Nephron progenitor cell (in vitro differentiated cells): Measurements from ENCODE around the gene INCENP.
A peak's percentile ranks its signal among the peaks of the same experiment; 100 is the strongest.

Experiments
- DNase-seq: peaks from one replicate; pipeline ENCODE4 v3.0.0; 2021
- H3K27ac Mint-ChIP-seq: 2 replicates; pipeline ENCODE4 v1.8.0; 2021; ENCODE audit warnings: mild to moderate bottlenecking, moderate library complexity, mixed read lengths
- H3K27me3 Mint-ChIP-seq: 2 replicates; pipeline ENCODE4 v1.8.0; 2021; ENCODE audit warnings: mild to moderate bottlenecking, low read depth, mixed read lengths; ENCODE audit not compliant: poor library complexity
- H3K36me3 Mint-ChIP-seq: 2 replicates; pipeline ENCODE4 v1.8.0; 2021; ENCODE audit warnings: low read depth, mixed read lengths
- H3K4me1 Mint-ChIP-seq: 2 replicates; pipeline ENCODE4 v1.8.0; 2021; ENCODE audit warnings: mixed read lengths
- H3K4me3 Mint-ChIP-seq: 2 replicates; pipeline ENCODE4 v1.8.0; 2021; ENCODE audit warnings: mild to moderate bottlenecking, moderate library complexity, mixed read lengths
- H3K9me3 Mint-ChIP-seq: 2 replicates; pipeline ENCODE4 v1.8.0; 2021; ENCODE audit warnings: mild to moderate bottlenecking, moderate library complexity, mixed read lengths
- TF ChIP-seq, protein P1 (sequence below): fragments of 200-600 bp; sonication (generic); IDR thresholded peaks from 2 replicates; pipeline ENCODE4 v1.5.0; 2021; ENCODE audit warnings: antibody characterized with exemption

INCENP gene

DNA sequence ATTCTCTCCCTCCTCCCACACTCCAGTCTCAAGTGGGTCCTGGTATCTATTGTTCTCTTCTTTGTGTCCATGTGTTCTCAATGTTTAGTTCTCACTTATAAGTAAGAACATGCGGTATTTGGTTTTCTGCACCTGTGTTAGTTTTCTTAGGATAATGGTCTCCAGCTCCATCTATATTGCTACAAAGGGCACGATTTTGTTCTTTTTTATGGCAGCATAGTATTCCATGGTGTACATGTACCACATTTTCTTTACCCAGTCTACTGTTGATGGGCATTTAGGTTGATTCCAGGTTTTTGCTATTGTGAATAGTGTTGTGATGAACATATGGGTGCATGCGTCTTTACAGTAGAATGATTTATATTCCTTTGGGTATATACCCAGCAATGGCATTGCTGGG lies 4.2 kb upstream of the INCENP start:
- TF ChIP-seq, protein P1, sequence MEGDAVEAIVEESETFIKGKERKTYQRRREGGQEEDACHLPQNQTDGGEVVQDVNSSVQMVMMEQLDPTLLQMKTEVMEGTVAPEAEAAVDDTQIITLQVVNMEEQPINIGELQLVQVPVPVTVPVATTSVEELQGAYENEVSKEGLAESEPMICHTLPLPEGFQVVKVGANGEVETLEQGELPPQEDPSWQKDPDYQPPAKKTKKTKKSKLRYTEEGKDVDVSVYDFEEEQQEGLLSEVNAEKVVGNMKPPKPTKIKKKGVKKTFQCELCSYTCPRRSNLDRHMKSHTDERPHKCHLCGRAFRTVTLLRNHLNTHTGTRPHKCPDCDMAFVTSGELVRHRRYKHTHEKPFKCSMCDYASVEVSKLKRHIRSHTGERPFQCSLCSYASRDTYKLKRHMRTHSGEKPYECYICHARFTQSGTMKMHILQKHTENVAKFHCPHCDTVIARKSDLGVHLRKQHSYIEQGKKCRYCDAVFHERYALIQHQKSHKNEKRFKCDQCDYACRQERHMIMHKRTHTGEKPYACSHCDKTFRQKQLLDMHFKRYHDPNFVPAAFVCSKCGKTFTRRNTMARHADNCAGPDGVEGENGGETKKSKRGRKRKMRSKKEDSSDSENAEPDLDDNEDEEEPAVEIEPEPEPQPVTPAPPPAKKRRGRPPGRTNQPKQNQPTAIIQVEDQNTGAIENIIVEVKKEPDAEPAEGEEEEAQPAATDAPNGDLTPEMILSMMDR, result no peak
- H3K27me3 Mint-ChIP-seq, result no peaks in the 10 kb centered on the region
- H3K9me3 Mint-ChIP-seq, result peaks cover 11% of the 10 kb centered on the region
- peaks cover 16% of the 10 kb centered on the region for H3K4me1 Mint-ChIP-seq
- DNase-seq, result no peak
- no peaks in the 10 kb centered on the region for H3K36me3 Mint-ChIP-seq
- no peak overlapping the region for H3K27ac Mint-ChIP-seq
- no peak overlapping the region for H3K4me3 Mint-ChIP-seq

DNA sequence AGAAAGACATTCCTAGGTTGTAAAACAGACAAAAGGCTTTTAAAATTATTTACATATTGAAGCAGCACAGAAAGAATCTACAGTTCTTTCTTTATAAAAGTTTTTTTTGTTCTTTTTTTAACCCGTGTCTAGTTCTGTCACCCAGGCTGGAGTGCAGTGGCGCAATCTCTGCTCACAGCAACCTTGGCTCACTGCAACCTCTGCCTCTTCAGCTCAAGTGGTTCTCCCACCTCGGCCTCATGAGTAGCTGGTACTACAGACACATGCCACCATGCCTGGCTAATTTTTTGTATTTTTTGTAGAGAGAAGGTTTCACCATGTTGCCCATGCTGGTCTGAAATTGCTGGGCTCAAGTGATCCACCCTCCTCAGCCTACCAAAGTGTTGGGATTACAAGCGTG lies 3.8 kb upstream of the INCENP start:
- H3K9me3 Mint-ChIP-seq, result peaks cover 11% of the 10 kb centered on the region
- DNase-seq, result no peak
- H3K27ac Mint-ChIP-seq, result no peak overlapping the region
- TF ChIP-seq, protein P1, result no peak
- H3K4me3 Mint-ChIP-seq, result no peak overlapping the region
- no peaks in the 10 kb centered on the region for H3K27me3 Mint-ChIP-seq
- no peaks in the 10 kb centered on the region for H3K36me3 Mint-ChIP-seq
- peaks cover 20% of the 10 kb centered on the region for H3K4me1 Mint-ChIP-seq

DNA sequence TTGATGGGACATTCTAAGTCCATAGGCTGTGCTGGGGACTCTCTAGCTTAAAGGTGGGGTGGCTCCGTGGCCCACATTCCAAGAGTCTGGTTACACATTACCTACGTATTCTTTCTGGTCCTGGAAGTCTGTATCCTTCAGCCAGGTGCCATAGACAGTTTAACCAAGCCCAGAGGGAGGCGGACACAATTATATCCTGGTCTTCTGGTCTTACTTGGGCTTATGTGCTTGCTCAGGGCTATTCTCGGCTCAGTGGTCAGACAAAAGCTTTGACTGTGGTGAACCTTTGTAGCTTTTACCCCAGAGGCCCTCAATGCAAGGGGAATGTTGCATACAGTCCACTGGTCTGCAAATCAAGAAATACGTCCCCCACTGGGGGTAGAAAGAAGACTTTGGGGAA lies 3.4 kb upstream of the INCENP start:
- TF ChIP-seq, protein P1, result no peak
- Mint-ChIP-seq H3K4me1 (peaks cover 25% of the 10 kb centered on the region), H3K27ac (no peak overlapping the region), H3K9me3 (peaks cover 11% of the 10 kb centered on the region), H3K27me3 (no peaks in the 10 kb centered on the region), H3K36me3 (no peaks in the 10 kb centered on the region), H3K4me3 (no peak overlapping the region)
- DNase-seq, result no peak

DNA sequence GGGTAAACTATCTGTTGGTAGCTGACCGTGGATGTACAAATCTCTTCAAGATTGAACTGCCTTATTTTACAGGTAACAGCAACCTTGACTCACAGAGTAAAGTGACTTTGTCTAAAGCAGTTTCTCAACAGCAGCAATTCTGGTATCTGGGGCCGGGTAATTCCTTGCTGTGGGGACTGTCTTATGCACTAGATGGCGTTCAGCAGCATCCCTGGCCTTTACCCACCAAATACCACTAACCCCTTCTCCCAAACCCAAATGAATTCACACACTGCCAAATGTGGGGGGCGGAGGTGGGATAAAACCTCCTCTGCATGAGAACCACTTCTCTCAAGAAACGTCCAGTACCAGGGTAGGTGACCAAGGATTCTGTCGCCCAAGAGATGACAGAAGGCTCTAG lies 1.7 kb upstream of the INCENP start:
- Mint-ChIP-seq H3K4me3 (no peak overlapping the region), H3K36me3 (no peaks in the 10 kb centered on the region), H3K27me3 (no peaks in the 10 kb centered on the region), H3K27ac (no peak overlapping the region), H3K4me1 (peaks cover 41% of the 10 kb centered on the region), H3K9me3 (no peaks in the 10 kb centered on the region)
- TF ChIP-seq, protein P1, result no peak
- no peak for DNase-seq

DNA sequence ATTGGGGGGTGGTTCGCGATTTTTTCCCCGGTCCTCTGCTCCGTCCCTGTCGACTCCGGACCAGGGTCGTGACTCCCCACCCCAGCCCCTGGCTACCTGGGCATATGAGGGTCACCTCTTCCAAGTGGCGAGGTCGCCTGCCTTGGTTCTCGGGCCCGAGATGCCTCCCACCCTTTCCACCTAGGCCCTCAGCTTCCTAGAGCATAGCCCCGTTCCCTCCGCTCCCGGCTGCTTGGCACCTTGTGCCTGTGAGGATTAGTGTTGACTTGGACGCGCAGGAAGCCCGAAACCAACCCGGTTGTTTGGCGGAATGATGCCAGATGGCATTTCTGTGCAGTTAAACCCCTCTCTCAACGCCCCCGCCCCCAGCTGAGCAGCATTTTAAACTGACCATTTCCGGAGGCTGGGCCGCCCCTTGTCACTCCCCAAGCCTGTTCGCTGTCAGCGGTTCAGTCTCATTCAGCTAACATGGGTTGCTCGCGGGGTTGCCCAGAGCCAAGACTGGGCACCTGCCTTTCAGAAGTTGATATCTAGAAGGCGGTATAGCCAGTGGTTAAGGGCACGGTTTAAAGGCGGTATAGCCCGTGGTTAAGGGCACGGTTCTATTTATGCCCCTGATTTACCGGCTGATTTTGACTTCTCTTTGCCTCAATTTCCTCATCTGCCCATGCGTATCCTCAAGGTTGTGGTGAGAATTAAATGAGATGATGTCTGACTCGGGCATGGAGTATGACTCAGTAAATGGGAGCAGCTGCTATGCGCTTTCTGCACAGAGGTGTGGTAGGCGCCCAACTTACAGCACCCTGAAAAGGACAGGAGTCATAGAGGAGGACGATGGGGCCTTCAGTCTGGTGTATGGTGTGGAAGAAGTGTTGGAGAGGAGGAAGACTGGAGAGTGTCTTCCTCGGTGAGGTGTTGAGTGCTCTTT lies 639 bp downstream of the INCENP start:
- TF ChIP-seq, protein P1, result no peak
- peak; percentile 52 for DNase-seq
- H3K4me3 Mint-ChIP-seq, result peak overlapping the region; percentile 90

DNA sequence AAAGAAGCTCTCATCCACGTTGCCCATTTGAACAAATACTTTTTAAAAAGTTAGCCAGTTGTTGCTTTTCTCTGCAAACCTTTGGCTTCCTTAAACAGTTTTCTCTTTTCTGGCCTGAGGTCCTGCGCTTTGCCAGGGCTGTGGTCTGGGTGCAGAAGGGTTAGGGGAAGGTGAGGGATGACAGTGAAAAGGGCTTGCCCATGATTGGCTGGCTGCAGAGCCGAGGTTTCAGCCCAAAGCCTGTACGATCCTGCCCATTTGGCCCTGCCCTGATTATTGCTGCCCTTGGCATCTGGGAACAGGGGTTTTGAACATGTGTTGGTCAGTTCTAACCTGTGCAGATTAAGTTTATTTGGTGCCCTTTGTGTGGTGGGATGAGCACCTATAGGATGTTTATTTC lies 1.5 kb downstream of the INCENP start:
- TF ChIP-seq, protein P1, result no peak
- H3K27me3 Mint-ChIP-seq, result no peaks in the 10 kb centered on the region
- H3K4me3 Mint-ChIP-seq, result peak overlapping the region; percentile 90
- no peaks in the 10 kb centered on the region for H3K9me3 Mint-ChIP-seq
- peak overlapping the region; percentile 74 for H3K27ac Mint-ChIP-seq
- peaks cover 18% of the 10 kb centered on the region for H3K36me3 Mint-ChIP-seq
- H3K4me1 Mint-ChIP-seq, result peaks cover 51% of the 10 kb centered on the region
- DNase-seq, result no peak

More for the DNA sequence above, 639 bp downstream of the INCENP start:
- Mint-ChIP-seq H3K9me3 (no peaks in the 10 kb centered on the region), H3K4me1 (peaks cover 51% of the 10 kb centered on the region), H3K36me3 (peaks cover 17% of the 10 kb centered on the region), H3K27me3 (no peaks in the 10 kb centered on the region), H3K27ac (peak overlapping the region; percentile 48)
